HepG2 (cell line): ENCODE results near the gene OPA3. TPM values are rescaled to one million over a fixed set of nuclear protein-coding genes. Genes with fewer than 3 reads are reported as not detected.

Source experiments
- EEA1 ChIP-seq: sonication (generic); formaldehyde crosslinking; IDR thresholded peaks from 2 replicates; pipeline ENCODE4 v1.5.1; 2020; ENCODE audit warnings: mild to moderate bottlenecking, missing genetic modification reagents, borderline replicate concordance
- HNRNPK ChIP-seq: fragments of 200-400 bp; formaldehyde crosslinking; IDR thresholded peaks from 2 replicates; pipeline ENCODE4 v1.6.1; 2018; ENCODE audit warnings: low read length, low read depth, moderate library complexity, mild to moderate bottlenecking; ENCODE audit not compliant: poor library complexity, severe bottlenecking
- JARID2 ChIP-seq: sonication (generic); formaldehyde crosslinking; IDR thresholded peaks from 2 replicates; pipeline ENCODE4 v1.8.1; 2023; ENCODE audit warnings: missing genetic modification reagents, inconsistent platforms; ENCODE audit not compliant: insufficient replicate concordance
- KDM1A ChIP-seq: IDR thresholded peaks from 2 replicates; pipeline ENCODE4 v1.6.1; 2016; ENCODE audit warnings: missing compliant biosample characterization
- NKX3-1 ChIP-seq: sonication (generic); formaldehyde crosslinking; IDR thresholded peaks from 2 replicates; pipeline ENCODE4 v1.5.0; 2020; ENCODE audit warnings: missing genetic modification reagents
- ZNF224 ChIP-seq: sonication (generic); formaldehyde crosslinking; IDR thresholded peaks from 2 replicates; pipeline ENCODE4 v1.5.0; 2020; ENCODE audit warnings: mild to moderate bottlenecking, missing genetic modification reagents
- ZNF567 ChIP-seq: sonication (generic); formaldehyde crosslinking; IDR thresholded peaks from 2 replicates; pipeline ENCODE4 v1.8.1; 2023; ENCODE audit warnings: mild to moderate bottlenecking, missing genetic modification reagents, borderline replicate concordance
- ZNF598 ChIP-seq: sonication (generic); formaldehyde crosslinking; IDR thresholded peaks from 2 replicates; pipeline ENCODE4 v1.5.1; 2020; ENCODE audit warnings: mild to moderate bottlenecking, missing genetic modification reagents, borderline replicate concordance
- ZNF773 ChIP-seq: sonication (generic); formaldehyde crosslinking; IDR thresholded peaks from 2 replicates; pipeline ENCODE4 v1.4.0; 2020; ENCODE audit warnings: missing genetic modification reagents, borderline replicate concordance
- polyA plus RNA-seq, 8 experiments: library from polyadenylated mRNA; depleted of rRNA in 3 of 8; stranded (reverse) in 7 of 8; unstranded in 1 of 8; fragments of >200 nt; fragmentation: Illumina TruSeq in 4 of 8; extraction: Trizol in 4 of 8; gene quantifications; 2 replicates each; pipeline versions ENCODE4 v1.2.1 to v1.2.3, GENCODE V29; 2011 to 2016; ENCODE audit warnings: low read depth in 4 of 8, missing spikeins in 1 of 8, mixed read lengths in 1 of 8; ENCODE audit not compliant: insufficient read depth in 1 of 8
- total RNA-seq, 5 experiments: library from RNA; depleted of rRNA; stranded (reverse); fragments of >200 nt; fragmentation: Illumina TruSeq; extraction: Trizol; gene quantifications; 2 replicates each; pipeline ENCODE4 v1.2.3, GENCODE V29; 2016; ENCODE audit warnings: low read depth in 1 of 5
- TF ChIP-seq, protein P1 (sequence below): sonication (generic); formaldehyde crosslinking; IDR thresholded peaks from 2 replicates; pipeline ENCODE4 v1.5.0; 2020; ENCODE audit warnings: mild to moderate bottlenecking, missing genetic modification reagents, borderline replicate concordance
- TF ChIP-seq, protein P2 (sequence below): sonication (generic); formaldehyde crosslinking; IDR thresholded peaks from 2 replicates; pipeline ENCODE4 v1.8.0; 2022; ENCODE audit warnings: mild to moderate bottlenecking, missing genetic modification reagents; ENCODE audit not compliant: insufficient replicate concordance
- TF ChIP-seq, protein P3 (sequence below): sonication (generic); formaldehyde crosslinking; IDR thresholded peaks from 2 replicates; pipeline ENCODE4 v1.4.0; 2020; ENCODE audit warnings: missing genetic modification reagents
- TF ChIP-seq, protein P4 (sequence below): IDR thresholded peaks from 2 replicates; pipeline ENCODE4 v1.6.1; 2016
- TF ChIP-seq, protein P5 (sequence below): fragments of 450-650 bp; IDR thresholded peaks from 2 replicates; pipeline ENCODE4 v1.6.1; 2017; ENCODE audit warnings: mild to moderate bottlenecking

Gene OPA3
- total and polyA plus RNA-seq, 2 of the 13 experiments (the other 11 are each of a cell fraction or from before 2014, with no cell fraction given), result 8.3 to 17.7 TPM

DNA sequence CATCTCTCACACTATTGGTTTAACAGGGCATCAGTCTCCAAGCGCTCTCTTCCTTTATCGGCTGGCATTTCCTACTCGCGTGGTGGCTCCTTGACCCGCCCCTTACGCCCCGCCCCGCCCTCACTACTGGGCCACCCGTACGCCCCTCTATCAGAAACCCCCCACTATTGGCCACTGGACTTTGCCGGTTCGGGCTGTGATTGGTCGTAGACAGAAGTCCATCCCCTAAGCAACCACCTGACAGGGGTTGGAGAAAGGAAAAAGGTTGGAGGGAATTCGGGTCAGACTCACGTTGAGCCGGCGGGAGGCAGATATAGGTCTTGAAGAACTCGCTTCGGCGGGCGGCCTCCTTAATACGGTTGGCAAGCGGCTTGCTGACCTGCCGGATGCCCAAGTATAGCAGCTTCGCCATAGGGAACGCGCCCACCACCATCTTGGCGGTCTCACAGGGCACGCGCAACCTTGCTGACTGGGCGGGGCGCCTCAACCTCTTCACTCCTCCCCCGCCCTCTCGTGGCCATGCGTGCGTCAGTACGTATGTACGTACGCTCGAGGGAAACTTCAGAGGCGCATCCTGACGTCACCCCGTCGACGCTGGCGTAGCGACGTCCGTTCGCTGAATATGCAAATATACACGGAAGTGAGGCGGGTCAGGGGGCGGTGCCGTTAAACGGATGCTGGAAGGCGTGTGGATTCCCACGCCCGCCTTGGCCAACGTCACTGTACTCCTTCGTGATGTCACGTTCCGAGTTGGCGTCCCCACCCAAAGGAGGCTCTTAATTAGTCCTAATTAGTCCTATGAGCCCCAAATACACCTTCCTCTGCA lies at the start of gene OPA3 (continued):
- TF ChIP-seq, protein P1, sequence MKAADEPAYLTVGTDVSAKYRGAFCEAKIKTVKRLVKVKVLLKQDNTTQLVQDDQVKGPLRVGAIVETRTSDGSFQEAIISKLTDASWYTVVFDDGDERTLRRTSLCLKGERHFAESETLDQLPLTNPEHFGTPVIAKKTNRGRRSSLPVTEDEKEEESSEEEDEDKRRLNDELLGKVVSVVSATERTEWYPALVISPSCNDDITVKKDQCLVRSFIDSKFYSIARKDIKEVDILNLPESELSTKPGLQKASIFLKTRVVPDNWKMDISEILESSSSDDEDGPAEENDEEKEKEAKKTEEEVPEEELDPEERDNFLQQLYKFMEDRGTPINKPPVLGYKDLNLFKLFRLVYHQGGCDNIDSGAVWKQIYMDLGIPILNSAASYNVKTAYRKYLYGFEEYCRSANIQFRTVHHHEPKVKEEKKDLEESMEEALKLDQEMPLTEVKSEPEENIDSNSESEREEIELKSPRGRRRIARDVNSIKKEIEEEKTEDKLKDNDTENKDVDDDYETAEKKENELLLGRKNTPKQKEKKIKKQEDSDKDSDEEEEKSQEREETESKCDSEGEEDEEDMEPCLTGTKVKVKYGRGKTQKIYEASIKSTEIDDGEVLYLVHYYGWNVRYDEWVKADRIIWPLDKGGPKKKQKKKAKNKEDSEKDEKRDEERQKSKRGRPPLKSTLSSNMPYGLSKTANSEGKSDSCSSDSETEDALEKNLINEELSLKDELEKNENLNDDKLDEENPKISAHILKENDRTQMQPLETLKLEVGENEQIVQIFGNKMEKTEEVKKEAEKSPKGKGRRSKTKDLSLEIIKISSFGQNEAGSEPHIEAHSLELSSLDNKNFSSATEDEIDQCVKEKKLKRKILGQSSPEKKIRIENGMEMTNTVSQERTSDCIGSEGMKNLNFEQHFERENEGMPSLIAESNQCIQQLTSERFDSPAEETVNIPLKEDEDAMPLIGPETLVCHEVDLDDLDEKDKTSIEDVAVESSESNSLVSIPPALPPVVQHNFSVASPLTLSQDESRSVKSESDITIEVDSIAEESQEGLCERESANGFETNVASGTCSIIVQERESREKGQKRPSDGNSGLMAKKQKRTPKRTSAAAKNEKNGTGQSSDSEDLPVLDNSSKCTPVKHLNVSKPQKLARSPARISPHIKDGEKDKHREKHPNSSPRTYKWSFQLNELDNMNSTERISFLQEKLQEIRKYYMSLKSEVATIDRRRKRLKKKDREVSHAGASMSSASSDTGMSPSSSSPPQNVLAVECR (CRISPR knock-in tag), result peak; percentile 77
- TF ChIP-seq ZNF773 (no peak), NKX3-1 (CRISPR knock-in tag) (no peak), HNRNPK (no peak), ZNF224 (CRISPR knock-in tag) (0 out of 2 replicates have a peak, but pooled peaks have one; percentile 49), JARID2 (CRISPR knock-in tag) (no peak), ZNF598 (CRISPR knock-in tag) (peak; percentile 77; the same call in 1 of the 2 replicates), KDM1A (no peak), ZNF567 (peak; percentile 66; the same call in 1 of the 2 replicates), EEA1 (CRISPR knock-in tag) (no peak)
- TF ChIP-seq, protein P2, sequence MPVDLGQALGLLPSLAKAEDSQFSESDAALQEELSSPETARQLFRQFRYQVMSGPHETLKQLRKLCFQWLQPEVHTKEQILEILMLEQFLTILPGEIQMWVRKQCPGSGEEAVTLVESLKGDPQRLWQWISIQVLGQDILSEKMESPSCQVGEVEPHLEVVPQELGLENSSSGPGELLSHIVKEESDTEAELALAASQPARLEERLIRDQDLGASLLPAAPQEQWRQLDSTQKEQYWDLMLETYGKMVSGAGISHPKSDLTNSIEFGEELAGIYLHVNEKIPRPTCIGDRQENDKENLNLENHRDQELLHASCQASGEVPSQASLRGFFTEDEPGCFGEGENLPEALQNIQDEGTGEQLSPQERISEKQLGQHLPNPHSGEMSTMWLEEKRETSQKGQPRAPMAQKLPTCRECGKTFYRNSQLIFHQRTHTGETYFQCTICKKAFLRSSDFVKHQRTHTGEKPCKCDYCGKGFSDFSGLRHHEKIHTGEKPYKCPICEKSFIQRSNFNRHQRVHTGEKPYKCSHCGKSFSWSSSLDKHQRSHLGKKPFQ, result peak; percentile 32
- TF ChIP-seq, protein P3, sequence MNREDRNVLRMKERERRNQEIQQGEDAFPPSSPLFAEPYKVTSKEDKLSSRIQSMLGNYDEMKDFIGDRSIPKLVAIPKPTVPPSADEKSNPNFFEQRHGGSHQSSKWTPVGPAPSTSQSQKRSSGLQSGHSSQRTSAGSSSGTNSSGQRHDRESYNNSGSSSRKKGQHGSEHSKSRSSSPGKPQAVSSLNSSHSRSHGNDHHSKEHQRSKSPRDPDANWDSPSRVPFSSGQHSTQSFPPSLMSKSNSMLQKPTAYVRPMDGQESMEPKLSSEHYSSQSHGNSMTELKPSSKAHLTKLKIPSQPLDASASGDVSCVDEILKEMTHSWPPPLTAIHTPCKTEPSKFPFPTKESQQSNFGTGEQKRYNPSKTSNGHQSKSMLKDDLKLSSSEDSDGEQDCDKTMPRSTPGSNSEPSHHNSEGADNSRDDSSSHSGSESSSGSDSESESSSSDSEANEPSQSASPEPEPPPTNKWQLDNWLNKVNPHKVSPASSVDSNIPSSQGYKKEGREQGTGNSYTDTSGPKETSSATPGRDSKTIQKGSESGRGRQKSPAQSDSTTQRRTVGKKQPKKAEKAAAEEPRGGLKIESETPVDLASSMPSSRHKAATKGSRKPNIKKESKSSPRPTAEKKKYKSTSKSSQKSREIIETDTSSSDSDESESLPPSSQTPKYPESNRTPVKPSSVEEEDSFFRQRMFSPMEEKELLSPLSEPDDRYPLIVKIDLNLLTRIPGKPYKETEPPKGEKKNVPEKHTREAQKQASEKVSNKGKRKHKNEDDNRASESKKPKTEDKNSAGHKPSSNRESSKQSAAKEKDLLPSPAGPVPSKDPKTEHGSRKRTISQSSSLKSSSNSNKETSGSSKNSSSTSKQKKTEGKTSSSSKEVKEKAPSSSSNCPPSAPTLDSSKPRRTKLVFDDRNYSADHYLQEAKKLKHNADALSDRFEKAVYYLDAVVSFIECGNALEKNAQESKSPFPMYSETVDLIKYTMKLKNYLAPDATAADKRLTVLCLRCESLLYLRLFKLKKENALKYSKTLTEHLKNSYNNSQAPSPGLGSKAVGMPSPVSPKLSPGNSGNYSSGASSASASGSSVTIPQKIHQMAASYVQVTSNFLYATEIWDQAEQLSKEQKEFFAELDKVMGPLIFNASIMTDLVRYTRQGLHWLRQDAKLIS (CRISPR knock-in tag), result 0 out of 2 replicates have a peak, but pooled peaks have one; percentile 15
- TF ChIP-seq, protein P4, sequence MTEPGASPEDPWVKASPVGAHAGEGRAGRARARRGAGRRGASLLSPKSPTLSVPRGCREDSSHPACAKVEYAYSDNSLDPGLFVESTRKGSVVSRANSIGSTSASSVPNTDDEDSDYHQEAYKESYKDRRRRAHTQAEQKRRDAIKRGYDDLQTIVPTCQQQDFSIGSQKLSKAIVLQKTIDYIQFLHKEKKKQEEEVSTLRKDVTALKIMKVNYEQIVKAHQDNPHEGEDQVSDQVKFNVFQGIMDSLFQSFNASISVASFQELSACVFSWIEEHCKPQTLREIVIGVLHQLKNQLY (CRISPR knock-in tag), result peak; percentile 83
- TF ChIP-seq, protein P5, sequence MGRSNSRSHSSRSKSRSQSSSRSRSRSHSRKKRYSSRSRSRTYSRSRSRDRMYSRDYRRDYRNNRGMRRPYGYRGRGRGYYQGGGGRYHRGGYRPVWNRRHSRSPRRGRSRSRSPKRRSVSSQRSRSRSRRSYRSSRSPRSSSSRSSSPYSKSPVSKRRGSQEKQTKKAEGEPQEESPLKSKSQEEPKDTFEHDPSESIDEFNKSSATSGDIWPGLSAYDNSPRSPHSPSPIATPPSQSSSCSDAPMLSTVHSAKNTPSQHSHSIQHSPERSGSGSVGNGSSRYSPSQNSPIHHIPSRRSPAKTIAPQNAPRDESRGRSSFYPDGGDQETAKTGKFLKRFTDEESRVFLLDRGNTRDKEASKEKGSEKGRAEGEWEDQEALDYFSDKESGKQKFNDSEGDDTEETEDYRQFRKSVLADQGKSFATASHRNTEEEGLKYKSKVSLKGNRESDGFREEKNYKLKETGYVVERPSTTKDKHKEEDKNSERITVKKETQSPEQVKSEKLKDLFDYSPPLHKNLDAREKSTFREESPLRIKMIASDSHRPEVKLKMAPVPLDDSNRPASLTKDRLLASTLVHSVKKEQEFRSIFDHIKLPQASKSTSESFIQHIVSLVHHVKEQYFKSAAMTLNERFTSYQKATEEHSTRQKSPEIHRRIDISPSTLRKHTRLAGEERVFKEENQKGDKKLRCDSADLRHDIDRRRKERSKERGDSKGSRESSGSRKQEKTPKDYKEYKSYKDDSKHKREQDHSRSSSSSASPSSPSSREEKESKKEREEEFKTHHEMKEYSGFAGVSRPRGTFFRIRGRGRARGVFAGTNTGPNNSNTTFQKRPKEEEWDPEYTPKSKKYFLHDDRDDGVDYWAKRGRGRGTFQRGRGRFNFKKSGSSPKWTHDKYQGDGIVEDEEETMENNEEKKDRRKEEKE, result no peak
